ENCODE data around the gene CFAP119. TPM values are rescaled to one million over a fixed set of nuclear protein-coding genes. Genes with fewer than 3 reads are reported as not detected.
A peak's percentile ranks its signal among the peaks of the same experiment; 100 is the strongest.

The CFAP119 gene
- total and polyA plus RNA-seq, 9 of the 15 experiments (the other 6 are each of a cell fraction or from before 2014, with no cell fraction given): 5.5 to 33.7 (median 9.6) TPM

DNA sequence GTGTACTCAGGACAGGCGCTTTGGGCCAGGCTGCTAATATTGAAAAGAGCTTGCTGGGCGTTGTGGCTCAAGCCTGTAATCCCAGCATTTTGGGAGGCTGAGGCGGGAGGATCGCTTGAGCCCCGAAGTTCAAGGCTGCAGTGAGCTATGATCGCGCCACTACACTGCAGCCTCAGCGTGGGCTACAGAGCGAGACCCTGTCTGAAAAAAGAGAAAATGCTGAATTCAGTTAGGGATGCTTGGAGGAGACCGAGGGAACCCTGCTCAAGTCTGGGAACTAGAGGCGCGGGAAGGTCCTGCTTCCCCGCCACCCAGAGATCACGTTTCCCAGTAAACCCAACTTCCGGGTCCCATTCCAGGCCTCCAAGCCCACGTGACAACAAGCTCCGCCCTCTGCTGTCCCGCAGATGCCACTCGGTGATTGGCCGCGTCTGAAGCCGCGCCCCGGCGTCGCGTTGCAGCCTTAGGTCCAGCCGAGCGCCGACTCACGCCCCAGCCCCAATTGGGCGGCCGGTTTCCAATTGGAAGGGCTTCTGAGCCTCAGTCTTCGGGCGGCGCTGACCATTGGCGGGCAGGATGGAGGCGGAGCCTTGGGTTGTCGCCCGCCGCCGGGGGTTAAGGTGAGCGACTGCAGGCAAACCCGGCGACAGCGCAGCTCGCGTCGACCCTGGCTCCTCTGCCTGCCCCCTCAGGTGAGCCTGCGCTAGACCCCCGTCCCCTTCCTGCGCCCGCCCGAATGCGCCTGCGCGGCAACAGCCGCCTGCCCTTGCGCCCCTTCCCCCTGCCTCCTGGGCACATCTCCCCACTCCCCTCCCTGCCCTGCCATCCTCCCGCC, 13.8 kb downstream of the CFAP119 start, which contains the start of gene PHKG2 (continued):
- TF ChIP-seq XRCC3 (IDR thresholded peaks at IDR 0.05): no peak
- TF ChIP-seq RBM25 (IDR thresholded peaks at IDR 0.05; ENCODE audit: low read depth, low read length, severe bottlenecking): peak; percentile 85
- no peak for TF ChIP-seq CAMTA2 (CRISPR knock-in tag; conservative IDR thresholded peaks at IDR 0.05)
- TF ChIP-seq RAD21 (CRISPR knock-in tag; conservative IDR thresholded peaks at IDR 0.05 in 1 of 2, IDR thresholded peaks at IDR 0.05 in 1 of 2): no peak
- no peak for TF ChIP-seq SMARCC2 (IDR thresholded peaks at IDR 0.05; ENCODE audit: low read depth)
- no peak for TF ChIP-seq ZNF311 (CRISPR knock-in tag; IDR thresholded peaks at IDR 0.05)
- TF ChIP-seq SREBF1 (IDR thresholded peaks at IDR 0.05; ENCODE audit: borderline replicate concordance, low read depth, low read length): 0 out of 2 replicates have a peak, but pooled peaks have one; percentile 12
- TF ChIP-seq ZNF384 (IDR thresholded peaks at IDR 0.05; ENCODE audit: low read depth, low read length): no peak
- 0 out of 2 replicates have a peak, but pooled peaks have one; percentile 5 for TF ChIP-seq ARID1B (IDR thresholded peaks at IDR 0.05)
- no peak for TF ChIP-seq SIRT6 (IDR thresholded peaks at IDR 0.05; ENCODE audit: low read depth, low read length)
- TF ChIP-seq SMARCA4 (IDR thresholded peaks at IDR 0.05): no peak
- TF ChIP-seq ZNF316 (IDR thresholded peaks at IDR 0.05): no peak
- peak; percentile 72 for TF ChIP-seq SP1 (CRISPR knock-in tag; IDR thresholded peaks at IDR 0.05)
- TF ChIP-seq DACH1 (IDR thresholded peaks at IDR 0.05; ENCODE audit: partially characterized antibody): no peak
- TF ChIP-seq ZNF592 (IDR thresholded peaks at IDR 0.05): no peak
- 0 out of 2 replicates have a peak, but pooled peaks have one; percentile 1 for TF ChIP-seq NBN (IDR thresholded peaks at IDR 0.05; ENCODE audit: low read depth)
- no peak for TF ChIP-seq SMARCB1 (IDR thresholded peaks at IDR 0.05; ENCODE audit: insufficient read length, low read depth)
- TF ChIP-seq, protein P1, sequence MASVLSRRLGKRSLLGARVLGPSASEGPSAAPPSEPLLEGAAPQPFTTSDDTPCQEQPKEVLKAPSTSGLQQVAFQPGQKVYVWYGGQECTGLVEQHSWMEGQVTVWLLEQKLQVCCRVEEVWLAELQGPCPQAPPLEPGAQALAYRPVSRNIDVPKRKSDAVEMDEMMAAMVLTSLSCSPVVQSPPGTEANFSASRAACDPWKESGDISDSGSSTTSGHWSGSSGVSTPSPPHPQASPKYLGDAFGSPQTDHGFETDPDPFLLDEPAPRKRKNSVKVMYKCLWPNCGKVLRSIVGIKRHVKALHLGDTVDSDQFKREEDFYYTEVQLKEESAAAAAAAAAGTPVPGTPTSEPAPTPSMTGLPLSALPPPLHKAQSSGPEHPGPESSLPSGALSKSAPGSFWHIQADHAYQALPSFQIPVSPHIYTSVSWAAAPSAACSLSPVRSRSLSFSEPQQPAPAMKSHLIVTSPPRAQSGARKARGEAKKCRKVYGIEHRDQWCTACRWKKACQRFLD (CRISPR knock-in tag; IDR thresholded peaks at IDR 0.05): peak; percentile 15; the same call in 1 of the 2 replicates
- TF ChIP-seq TARDBP (IDR thresholded peaks at IDR 0.05): no peak
- peak; percentile 46; the same call in 1 of the 2 replicates for TF ChIP-seq NR2C2 (CRISPR knock-in tag; IDR thresholded peaks at IDR 0.05)
- TF ChIP-seq NR2C2 (tag; IDR thresholded peaks at IDR 0.05): peak; percentile 28; the same call in 1 of the 2 replicates
- TF ChIP-seq RHOXF2B (CRISPR knock-in tag; conservative IDR thresholded peaks at IDR 0.05): no peak
- TF ChIP-seq, protein P2, sequence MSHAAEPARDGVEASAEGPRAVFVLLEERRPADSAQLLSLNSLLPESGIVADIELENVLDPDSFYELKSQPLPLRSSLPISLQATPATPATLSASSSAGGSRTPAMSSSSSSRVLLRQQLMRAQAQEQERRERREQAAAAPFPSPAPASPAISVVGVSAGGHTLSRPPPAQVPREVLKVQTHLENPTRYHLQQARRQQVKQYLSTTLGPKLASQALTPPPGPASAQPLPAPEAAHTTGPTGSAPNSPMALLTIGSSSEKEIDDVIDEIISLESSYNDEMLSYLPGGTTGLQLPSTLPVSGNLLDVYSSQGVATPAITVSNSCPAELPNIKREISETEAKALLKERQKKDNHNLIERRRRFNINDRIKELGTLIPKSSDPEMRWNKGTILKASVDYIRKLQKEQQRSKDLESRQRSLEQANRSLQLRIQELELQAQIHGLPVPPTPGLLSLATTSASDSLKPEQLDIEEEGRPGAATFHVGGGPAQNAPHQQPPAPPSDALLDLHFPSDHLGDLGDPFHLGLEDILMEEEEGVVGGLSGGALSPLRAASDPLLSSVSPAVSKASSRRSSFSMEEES (CRISPR knock-in tag; IDR thresholded peaks at IDR 0.05): peak; percentile 95

Data from K562 (cell line).